ENCODE data around the gene GPRC5B. TPM values are rescaled to one million over a fixed set of nuclear protein-coding genes. Genes with fewer than 3 reads are reported as not detected.

Gene GPRC5B
- total RNA-seq, 1 donor from 2014 or later: 0.07 TPM

DNA sequence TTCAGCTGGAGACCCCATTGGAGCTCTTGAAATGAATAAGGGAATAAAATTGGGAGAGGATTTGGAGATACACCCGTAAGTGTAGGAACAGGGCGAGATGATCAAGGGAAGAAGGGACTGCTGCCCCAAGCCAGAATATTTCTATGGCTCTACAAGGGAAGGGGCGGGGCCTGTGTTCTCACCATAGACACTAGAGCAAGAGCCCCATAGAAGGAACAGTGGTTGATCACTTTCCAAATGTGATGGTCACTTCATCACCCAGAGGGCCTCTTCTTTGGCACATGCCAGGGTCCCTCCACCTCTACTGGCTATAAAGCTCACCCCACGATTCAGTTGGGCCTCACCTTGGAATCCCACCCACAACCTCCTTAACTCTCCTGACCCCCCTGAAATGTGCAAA is 25.0 kb downstream of the GPRC5B start:
- TF ChIP-seq, protein P1, sequence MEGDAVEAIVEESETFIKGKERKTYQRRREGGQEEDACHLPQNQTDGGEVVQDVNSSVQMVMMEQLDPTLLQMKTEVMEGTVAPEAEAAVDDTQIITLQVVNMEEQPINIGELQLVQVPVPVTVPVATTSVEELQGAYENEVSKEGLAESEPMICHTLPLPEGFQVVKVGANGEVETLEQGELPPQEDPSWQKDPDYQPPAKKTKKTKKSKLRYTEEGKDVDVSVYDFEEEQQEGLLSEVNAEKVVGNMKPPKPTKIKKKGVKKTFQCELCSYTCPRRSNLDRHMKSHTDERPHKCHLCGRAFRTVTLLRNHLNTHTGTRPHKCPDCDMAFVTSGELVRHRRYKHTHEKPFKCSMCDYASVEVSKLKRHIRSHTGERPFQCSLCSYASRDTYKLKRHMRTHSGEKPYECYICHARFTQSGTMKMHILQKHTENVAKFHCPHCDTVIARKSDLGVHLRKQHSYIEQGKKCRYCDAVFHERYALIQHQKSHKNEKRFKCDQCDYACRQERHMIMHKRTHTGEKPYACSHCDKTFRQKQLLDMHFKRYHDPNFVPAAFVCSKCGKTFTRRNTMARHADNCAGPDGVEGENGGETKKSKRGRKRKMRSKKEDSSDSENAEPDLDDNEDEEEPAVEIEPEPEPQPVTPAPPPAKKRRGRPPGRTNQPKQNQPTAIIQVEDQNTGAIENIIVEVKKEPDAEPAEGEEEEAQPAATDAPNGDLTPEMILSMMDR (IDR thresholded peaks at IDR 0.05): no peak
- no peak overlapping the region for H3K27ac Mint-ChIP-seq
- no peaks in the 10 kb centered on the region for H3K4me1 Mint-ChIP-seq
- no peak overlapping the region for H3K4me3 Mint-ChIP-seq
- ATAC-seq (ENCODE audit: low read depth) (no peak), DNase-seq (no peak)
- CTCF ChIA-PET: no interaction called here
- no peaks in the 10 kb centered on the region for H3K9me3 Mint-ChIP-seq
- H3K36me3 Mint-ChIP-seq (ENCODE audit: low read depth): no peaks in the 10 kb centered on the region
- peaks cover 4% of the 10 kb centered on the region for H3K27me3 Mint-ChIP-seq
- intact Hi-C loops (cut with micrococcal nuclease): no loop called here
- POLR2A ChIA-PET: no interaction called here

- ChIA-PET CTCF (no interaction called here), POLR2A (no interaction called here)
- Mint-ChIP-seq H3K36me3 (ENCODE audit: low read depth) (no peaks in the 10 kb centered on the region), H3K27ac (no peak overlapping the region), H3K4me1 (no peaks in the 10 kb centered on the region), H3K9me3 (no peaks in the 10 kb centered on the region), H3K4me3 (no peak overlapping the region), H3K27me3 (peaks cover 4% of the 10 kb centered on the region)
- ATAC-seq (ENCODE audit: low read depth) (no peak), DNase-seq (no peak)
- intact Hi-C loops (cut with micrococcal nuclease): no loop called here
- TF ChIP-seq, protein P1 (IDR thresholded peaks at IDR 0.05): no peak
Measured at GRCh38 chr16:19859166-19859565, 25.5 kb downstream of the GPRC5B start.

DNA sequence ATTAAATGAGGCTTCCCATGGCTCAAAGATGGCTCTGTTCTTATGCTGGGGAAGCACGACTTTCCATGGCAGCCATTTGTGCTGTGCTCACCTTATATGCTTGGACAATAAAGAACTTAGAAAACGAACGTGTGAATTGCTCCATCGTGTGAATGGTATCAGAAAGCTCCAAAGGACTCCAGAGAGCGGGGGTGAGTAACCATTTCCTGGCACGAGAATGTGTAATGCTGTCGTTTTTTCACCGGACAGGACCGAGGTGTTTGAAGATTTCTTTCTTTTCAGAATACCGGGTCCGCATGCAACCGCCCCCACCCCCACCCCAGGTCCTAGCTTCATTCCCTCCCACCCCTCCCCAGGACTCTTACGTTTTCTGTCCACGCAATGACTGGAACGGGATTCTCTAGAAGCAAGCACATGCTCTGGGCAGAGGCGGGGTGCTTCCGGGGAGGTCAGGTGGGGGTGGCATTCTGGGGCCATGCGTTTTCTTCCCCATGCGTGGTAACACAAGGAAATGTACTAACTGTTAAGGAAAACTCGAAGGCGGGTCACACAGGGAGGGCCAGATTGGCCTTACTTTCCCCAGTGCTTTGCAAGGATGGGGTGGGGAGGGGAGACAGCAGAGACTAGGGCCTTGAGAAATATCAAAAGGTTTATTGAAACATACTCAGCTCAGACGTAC is 26.2 kb downstream of the GPRC5B start:
- H3K27me3 Mint-ChIP-seq: peaks cover 4% of the 10 kb centered on the region
- ATAC-seq (ENCODE audit: low read depth) (no peak), DNase-seq (no peak)
- POLR2A ChIA-PET: no interaction called here
- intact Hi-C loops (cut with micrococcal nuclease): no loop called here
- H3K27ac Mint-ChIP-seq: no peak overlapping the region
- no peaks in the 10 kb centered on the region for H3K36me3 Mint-ChIP-seq (ENCODE audit: low read depth)
- TF ChIP-seq, protein P1 (IDR thresholded peaks at IDR 0.05): no peak
- no peak overlapping the region for H3K4me3 Mint-ChIP-seq
- no peaks in the 10 kb centered on the region for H3K4me1 Mint-ChIP-seq
- CTCF ChIA-PET: no interaction called here
- H3K9me3 Mint-ChIP-seq: no peaks in the 10 kb centered on the region

- Mint-ChIP-seq H3K27ac (no peak overlapping the region), H3K4me1 (no peaks in the 10 kb centered on the region), H3K9me3 (no peaks in the 10 kb centered on the region), H3K4me3 (no peak overlapping the region), H3K27me3 (peaks cover 4% of the 10 kb centered on the region), H3K36me3 (ENCODE audit: low read depth) (no peaks in the 10 kb centered on the region)
- no peak for DNase-seq
- intact Hi-C loops (cut with micrococcal nuclease): no loop called here
- POLR2A ChIA-PET: no interaction called here
- TF ChIP-seq, protein P1 (IDR thresholded peaks at IDR 0.05): no peak
- CTCF ChIA-PET: interaction anchor here (0.6 kb wide), 1 partner anchor 224 kb away, joined by 3 read pairs; no protein-coding TSS in a partner anchor
- ATAC-seq (ENCODE audit: low read depth): no peak
Measured at GRCh38 chr16:19857593-19858339, 26.9 kb downstream of the GPRC5B start.

DNA sequence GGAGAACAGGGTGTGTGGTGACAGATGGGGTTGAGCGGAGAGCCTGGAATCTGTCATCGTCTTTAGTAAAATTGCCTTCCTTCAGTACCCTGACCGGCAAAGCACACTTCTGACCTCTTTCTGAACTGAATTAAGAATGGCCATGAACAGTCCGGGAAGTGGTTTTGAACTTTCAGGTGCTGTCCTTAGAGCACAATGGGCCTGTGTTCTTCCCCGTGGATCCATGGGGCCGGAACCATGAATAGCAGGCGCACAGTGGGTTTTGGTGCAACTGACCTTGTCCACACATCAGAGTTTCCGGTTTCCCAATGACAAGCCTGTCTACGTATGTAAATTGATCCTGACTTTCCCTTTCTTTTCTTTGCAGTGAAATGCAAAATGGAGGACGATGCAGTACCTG is 28.5 kb downstream of the GPRC5B start:
- Mint-ChIP-seq H3K27me3 (peaks cover 4% of the 10 kb centered on the region), H3K27ac (no peak overlapping the region), H3K9me3 (no peaks in the 10 kb centered on the region), H3K36me3 (ENCODE audit: low read depth) (no peaks in the 10 kb centered on the region), H3K4me1 (no peaks in the 10 kb centered on the region), H3K4me3 (no peak overlapping the region)
- intact Hi-C loops (cut with micrococcal nuclease): no loop called here
- CTCF ChIA-PET: no interaction called here
- DNase-seq (no peak), ATAC-seq (ENCODE audit: low read depth) (no peak)
- TF ChIP-seq, protein P1 (IDR thresholded peaks at IDR 0.05): no peak
- POLR2A ChIA-PET: no interaction called here

All from activated B cell treated with CpG ODN at 0.5 μM for 24 hours (primary cell).